ENCODE data around the gene PRSS27.

- TF ChIP-seq CTCF (IDR thresholded peaks at IDR 0.05; ENCODE audit: low read length) (no peak), EZH2 (IDR thresholded peaks at IDR 0.05; ENCODE audit: borderline replicate concordance, low read length) (no peak)
Measured at GRCh38 chr16:2697401-2697948, 22.5 kb downstream of the PRSS27 start.
